Endothelial cell of umbilical vein (primary cell): ENCODE data around the gene SUCLG2. TPM values are rescaled to one million over a fixed set of nuclear protein-coding genes. Genes with fewer than 3 reads are reported as not detected.

Source experiments
- BruUV-seq: library from RNA; stranded (reverse); fragments of 400-500 nt; replicated peaks from 2 replicates; lab custom pipeline; 2021; lab: Mats Ljungman, UMichigan
- CTCF ChIA-PET: fragments of 300-600, 350-600 bp; sonication (Branson Sonifier 250); formaldehyde crosslinking; loops from one replicate; lab custom pipeline; 2021; ENCODE audit warnings: antibody characterized with exemption, inconsistent platforms; lab: Charles Lee
- POLR2A ChIA-PET: fragments of 300-600, 350-600 bp; sonication (Branson Sonifier 250); formaldehyde crosslinking; loops from one replicate; lab custom pipeline; 2021; ENCODE audit warnings: antibody characterized with exemption, inconsistent platforms; lab: Charles Lee
- DNase-seq: peaks from one replicate; pipeline ENCODE4 v3.0.0-alpha.2; 2011; ENCODE audit warnings: low read depth, low spot score
- FAIRE-seq: peaks from 2 replicates; lab custom pipeline; 2011; peaks lifted over from hg19 to GRCh38; lab: Jason Lieb, UNC
- H2AFZ ChIP-seq: 2 replicates; pipeline ENCODE4 v1.6.0; 2012; ENCODE audit warnings: low read depth, low read length, control low read depth, inconsistent platforms
- H3K27ac ChIP-seq: 2 replicates; pipeline ENCODE4 v1.5.1; 2011; ENCODE audit warnings: low read depth, mild to moderate bottlenecking, control low read depth, low read length, moderate library complexity; ENCODE audit not compliant: insufficient read depth
- H3K27me3 ChIP-seq, 2 experiments: 2 replicates each; pipeline versions ENCODE4 v1.6.0 to v1.6.1; 2011; ENCODE audit warnings: low read length in 2 of 2, mixed read lengths in 1 of 2; ENCODE audit not compliant: control insufficient read depth in 2 of 2, insufficient read depth in 2 of 2
- H3K36me3 ChIP-seq, 2 experiments: 2 replicates in 1 of 2; 3 replicates in 1 of 2; pipeline ENCODE4 v1.5.1; 2011; ENCODE audit warnings: low read length in 2 of 2, mild to moderate bottlenecking in 1 of 2, moderate library complexity in 1 of 2; ENCODE audit not compliant: control insufficient read depth in 2 of 2, insufficient read depth in 2 of 2; ENCODE audit errors: extremely low read depth in 1 of 2
- H3K4me1 ChIP-seq: 3 replicates; pipeline ENCODE4 v1.5.1; 2011; ENCODE audit warnings: mild to moderate bottlenecking, low read length; ENCODE audit not compliant: control insufficient read depth, insufficient read depth; ENCODE audit errors: extremely low read depth
- H3K4me2 ChIP-seq: 2 replicates; pipeline ENCODE4 v1.6.1; 2011; ENCODE audit warnings: low read length, control low read depth, mixed read lengths; ENCODE audit not compliant: insufficient read depth
- H3K4me3 ChIP-seq, 3 experiments: fragments of 200-600 bp in 1 of 3; sonication (generic), shearing (Covaris generic) in 1 of 3; replicated peaks in 1 of 3; 2 replicates each; pipeline ENCODE4 v1.5.1; 2011 to 2016; ENCODE audit warnings: control low read depth in 3 of 3, low read length in 3 of 3, mild to moderate bottlenecking in 2 of 3, inconsistent platforms in 1 of 3, low read depth in 1 of 3, moderate library complexity in 1 of 3; ENCODE audit not compliant: insufficient read depth in 1 of 3
- H3K79me2 ChIP-seq: 2 replicates; pipeline ENCODE4 v1.6.0; 2012; ENCODE audit warnings: low read length, inconsistent platforms; ENCODE audit not compliant: control insufficient read depth, insufficient read depth
- H3K9ac ChIP-seq: replicated peaks from 2 replicates; pipeline ENCODE3; 2011; ENCODE audit warnings: low read length, control low read depth; ENCODE audit not compliant: insufficient read depth; ENCODE audit errors: extremely low read depth
- H3K9me1 ChIP-seq: replicated peaks from 3 replicates; pipeline ENCODE4 v1.6.0; 2011; ENCODE audit warnings: mild to moderate bottlenecking, low read length; ENCODE audit not compliant: control insufficient read depth, insufficient read depth; ENCODE audit errors: extremely low read depth
- H3K9me3 ChIP-seq: replicated peaks from 2 replicates; pipeline ENCODE4 v1.5.1; 2012; ENCODE audit warnings: low read length, inconsistent platforms; ENCODE audit not compliant: control insufficient read depth, insufficient read depth
- H4K20me1 ChIP-seq: replicated peaks from 2 replicates; pipeline ENCODE3; 2011; ENCODE audit warnings: mild to moderate bottlenecking, low read length; ENCODE audit not compliant: control insufficient read depth, insufficient read depth; ENCODE audit errors: extremely low read depth
- CTCF ChIP-seq, 2 donors: IDR thresholded peaks; 1 replicate in 1 of 2; 2 replicates in 1 of 2; pipeline ENCODE4 v1.5.1; 2011; ENCODE audit warnings: low read length in 2 of 2, mild to moderate bottlenecking in 2 of 2, moderate library complexity in 2 of 2, control low read depth in 1 of 2, inconsistent platforms in 1 of 2, low read depth in 1 of 2; ENCODE audit not compliant: insufficient read depth in 1 of 2; ENCODE audit errors: extremely low read depth in 1 of 2
- FOS ChIP-seq: IDR thresholded peaks from 2 replicates; pipeline ENCODE4 v1.6.1; 2011; ENCODE audit warnings: mild to moderate bottlenecking, low read length, moderate library complexity, borderline replicate concordance; ENCODE audit not compliant: insufficient read depth
- GATA2 ChIP-seq: IDR thresholded peaks from 2 replicates; pipeline ENCODE4 v1.7.0; 2011; ENCODE audit warnings: low read depth, mild to moderate bottlenecking, moderate library complexity, mixed read lengths, low read length; ENCODE audit not compliant: insufficient read length, insufficient read depth
- JUN ChIP-seq: IDR thresholded peaks from 2 replicates; pipeline ENCODE4 v1.6.1; 2011; ENCODE audit warnings: borderline replicate concordance, low read depth; ENCODE audit not compliant: insufficient read length, insufficient read depth
- MAX ChIP-seq: IDR thresholded peaks from 2 replicates; pipeline ENCODE4 v1.6.1; 2011; ENCODE audit not compliant: insufficient read depth, insufficient read length
- MYC ChIP-seq: IDR thresholded peaks from one replicate; pipeline ENCODE4 v1.6.1; 2011; ENCODE audit warnings: mild to moderate bottlenecking, low read depth, low read length
- dilution Hi-C: fragments of 300-500 bp; cut with MboI; formaldehyde crosslinking; loops from one replicate; pipeline ENCODE4 v1.15.0; 2019; ENCODE audit warnings: low sequenced_read_pairs; ENCODE audit not compliant: extremely low pct_ligation_motif_present
- intact Hi-C: fragments of 100-400 bp; cut with micrococcal nuclease; formaldehyde crosslinking; loops from one replicate; pipeline ENCODE4 v1.10.0; 2022
- polyA plus RNA-seq, 4 experiments: library from polyadenylated mRNA; depleted of rRNA in 3 of 4; stranded (reverse) in 3 of 4; unstranded in 1 of 4; fragments of >200 nt; gene quantifications; 2 replicates each; pipeline versions ENCODE4 v1.2.1 to v1.2.3, GENCODE V29; 2011 to 2012; ENCODE audit warnings: missing spikeins in 1 of 4
- total RNA-seq: library from RNA; stranded (reverse); gene quantifications from 2 replicates; pipeline ENCODE4 v1.2.3, GENCODE V29; 2021

Gene SUCLG2
- total and polyA plus RNA-seq, 2 donors (not counting 3 experiments of a cell fraction or from before 2014, with no cell fraction given) = 8.1 to 38.3 TPM

- Histone ChIP-seq H3K79me2 (no peaks in the 10 kb centered on the region), H3K9me3 (no peaks in the 10 kb centered on the region), H3K4me2 (no peak overlapping the region), H3K9me1 (no peaks in the 10 kb centered on the region), H2AFZ (no peak overlapping the region), H3K4me1 (no peaks in the 10 kb centered on the region), H3K4me3 (no peak overlapping the region), H3K9ac (no peak overlapping the region), H3K27ac (no peak overlapping the region), H3K36me3 (no peaks in the 10 kb centered on the region), H4K20me1 (no peaks in the 10 kb centered on the region), H3K27me3 (no peaks in the 10 kb centered on the region)
- DNase-seq = peak; percentile 43
- BruUV-seq = no TSS peak
- POLR2A ChIA-PET = no interaction called here
- CTCF ChIA-PET = interaction anchor here (0.8 to 10.2 kb wide), 17 partner anchors 20 to 1590 kb away, joined by 3 to 137 read pairs (median 3); partner anchors contain the start of gene SUCLG2
- dilution Hi-C loops (no loop called here), intact Hi-C loops (loop anchor here (2.0 to 10.0 kb wide), 8 partner anchors 151 to 1591 kb away; partner anchors contain the start of gene SUCLG2)
- peak; percentile 75 for FAIRE-seq
- TF ChIP-seq CTCF (IDR thresholded peaks at IDR 0.05; ENCODE audit: extremely low read depth in 1 of 2, insufficient read depth in 1 of 2, low read depth in 1 of 2, low read length in 2 of 2) = peak; percentile 39 to 53
- TF ChIP-seq MYC = no peak
- no peak for TF ChIP-seq GATA2
- TF ChIP-seq MAX = no peak
- no peak for TF ChIP-seq FOS
- no peak for TF ChIP-seq JUN
These were observed 272.6 kb downstream of the SUCLG2 start for GRCh38 chr3:67381667-67382272.
